Activated T-cell treated with anti-CD3 and anti-CD28 coated beads, Interleukin-2, amount 50 U/mL, for 1 hour (primary cell): ENCODE results near the gene RDH14.

ENCODE experiments used
- DNase-seq: peaks from one replicate; pipeline ENCODE4 v3.0.0-alpha.2; 2020

RDH14 gene

DNA sequence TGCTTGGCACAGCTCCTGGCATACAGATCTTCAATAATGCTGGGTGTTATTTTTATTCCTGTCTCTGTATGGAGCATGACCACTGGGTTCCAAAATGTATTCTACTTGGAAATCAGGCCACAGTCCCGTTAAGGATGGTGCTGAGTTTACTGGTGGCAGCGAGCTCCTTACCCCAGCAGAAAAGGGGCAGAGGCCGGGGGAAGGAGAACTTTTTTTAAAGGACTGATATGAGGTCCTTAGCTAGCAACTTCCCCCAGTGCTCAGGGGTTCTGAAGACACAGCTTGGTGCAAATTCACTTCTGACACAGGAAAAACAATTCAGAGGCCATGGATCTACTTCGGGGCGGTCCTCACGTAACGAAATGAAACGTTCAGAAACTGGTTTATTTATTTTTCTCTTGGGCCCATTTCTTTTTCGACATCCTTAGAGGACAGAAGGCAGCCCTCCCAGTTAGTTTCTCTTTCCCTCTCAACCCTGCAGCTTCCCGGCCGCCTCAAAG is 872 bp downstream of the RDH14 start:
- DNase-seq: no peak

DNA sequence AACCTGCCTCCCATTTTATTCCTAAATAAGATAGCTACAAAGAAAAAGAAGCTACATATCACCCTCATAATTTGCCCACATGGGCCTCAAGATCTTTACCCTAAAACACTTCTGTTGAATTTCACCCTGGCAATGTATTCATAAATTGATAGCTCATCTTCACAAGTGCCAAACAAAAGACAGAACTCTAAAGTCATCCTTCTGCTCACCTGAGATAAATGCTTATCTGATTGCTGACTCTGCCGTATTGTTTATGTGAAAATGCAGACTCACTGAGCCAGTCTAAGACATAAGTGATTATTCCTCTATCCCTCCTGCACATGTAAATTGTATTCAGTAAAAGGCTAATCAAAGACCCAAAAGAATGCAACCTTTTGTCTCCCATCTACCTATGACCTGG is 2.0 kb downstream of the RDH14 start:
- no peak for DNase-seq

DNA sequence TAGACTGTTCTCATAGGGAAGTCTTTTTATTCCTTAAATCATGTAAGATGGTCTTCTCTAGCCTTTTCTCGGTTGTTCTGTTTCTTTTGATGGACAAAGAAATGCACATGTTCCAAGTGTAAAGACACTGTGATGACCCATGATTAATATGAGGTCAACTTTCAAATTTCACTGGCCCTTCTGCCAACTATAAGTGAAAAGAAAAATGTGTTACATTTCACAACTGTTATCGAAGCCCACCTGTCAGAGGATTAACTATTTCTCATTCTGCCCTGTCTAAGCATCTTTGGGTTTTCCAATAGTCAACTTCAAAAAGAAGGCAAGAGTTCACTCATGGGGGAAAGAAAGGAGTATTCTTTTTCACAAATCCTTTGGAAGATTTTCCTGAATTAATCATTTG is 3.3 kb downstream of the RDH14 start:
- DNase-seq: no peak

GRCh38 chr2:18552351-18553077 is 7.9 kb downstream of the RDH14 start:
- no peak for DNase-seq

DNA sequence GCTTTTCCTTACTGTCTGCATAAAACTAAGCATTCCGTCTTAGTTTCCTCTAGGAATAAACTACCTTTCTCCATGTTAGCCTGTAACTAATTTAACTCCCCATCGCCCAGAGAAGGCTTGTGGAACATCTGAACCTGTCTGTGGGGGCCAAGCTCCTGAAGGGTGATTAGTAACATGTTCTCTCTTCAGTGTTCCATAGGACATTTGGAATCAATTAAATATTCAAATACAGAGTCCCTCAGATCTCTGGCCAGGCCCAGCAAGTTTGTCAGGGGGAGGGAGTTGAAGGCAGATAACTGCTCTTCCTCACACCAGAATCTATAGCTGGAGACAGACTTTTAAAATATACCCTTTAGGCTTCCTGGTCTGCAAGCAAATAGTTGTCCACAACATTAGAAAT is 8.8 kb downstream of the RDH14 start:
- no peak for DNase-seq

DNA sequence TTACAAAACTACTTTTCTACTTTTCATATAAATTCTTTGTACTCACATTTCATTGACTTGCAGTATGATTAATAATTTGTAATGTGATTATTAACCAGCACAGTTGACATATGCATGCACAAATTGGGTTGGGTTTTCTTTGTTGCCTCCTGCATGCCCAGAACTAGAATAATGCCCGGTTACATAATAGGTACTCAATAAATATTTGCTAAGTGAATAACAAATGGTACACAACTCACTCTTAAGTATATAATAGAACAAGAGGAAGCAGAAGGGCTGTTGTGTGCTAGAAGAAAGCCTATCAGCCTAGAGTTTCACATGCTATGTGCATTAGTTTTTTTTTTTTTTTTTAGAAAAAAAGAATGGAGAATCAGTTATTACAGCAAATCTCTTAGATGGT is 9.3 kb downstream of the RDH14 start:
- DNase-seq: no peak

DNA sequence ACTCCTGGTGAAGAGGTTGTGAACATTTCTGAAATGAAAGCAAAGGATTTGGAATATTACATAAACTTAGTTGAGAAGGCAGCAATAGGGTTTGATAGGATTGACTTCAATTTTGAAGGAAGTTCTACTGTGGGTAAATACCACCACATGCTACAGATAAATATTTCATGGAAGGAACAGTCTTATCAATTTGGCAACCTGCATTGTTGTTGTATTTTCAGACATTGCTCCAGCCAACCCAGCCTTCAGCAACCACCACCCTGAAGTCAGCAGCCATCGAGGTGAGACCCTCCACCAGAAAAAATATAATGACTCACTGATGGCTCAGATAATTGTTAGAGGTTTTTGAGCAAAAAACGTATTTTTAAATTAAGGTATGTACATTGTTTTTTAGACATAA is 10.0 kb downstream of the RDH14 start:
- DNase-seq: no peak

- no peak for DNase-seq
These were observed 11.4 kb downstream of the RDH14 start for GRCh38 chr2:18549083-18549482.

GRCh38 chr2:18548621-18549020 is 11.8 kb downstream of the RDH14 start:
- no peak for DNase-seq

GRCh38 chr2:18546567-18546966 is 13.9 kb downstream of the RDH14 start:
- DNase-seq: no peak

DNA sequence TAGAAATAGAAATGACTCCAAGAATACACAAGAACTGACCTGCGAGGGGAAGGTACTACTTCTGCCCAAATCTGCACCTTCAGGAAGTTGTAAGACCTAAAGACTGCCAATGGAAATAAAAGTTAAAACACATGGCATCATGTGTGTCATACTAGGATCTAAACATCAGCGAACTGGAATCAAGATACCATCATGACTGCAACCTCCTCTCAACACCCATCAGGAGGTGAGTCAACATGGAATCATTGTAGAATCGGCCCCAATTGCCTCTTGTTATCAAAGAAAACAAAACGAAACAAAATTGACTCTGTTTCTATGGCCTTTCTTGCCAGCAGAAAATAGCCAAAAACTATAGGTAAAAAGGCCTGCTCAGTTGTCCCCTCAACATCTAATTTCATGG is 15.1 kb downstream of the RDH14 start:
- DNase-seq: no peak

GRCh38 chr2:18544171-18544570 is 16.3 kb downstream of the RDH14 start:
- no peak for DNase-seq

DNA sequence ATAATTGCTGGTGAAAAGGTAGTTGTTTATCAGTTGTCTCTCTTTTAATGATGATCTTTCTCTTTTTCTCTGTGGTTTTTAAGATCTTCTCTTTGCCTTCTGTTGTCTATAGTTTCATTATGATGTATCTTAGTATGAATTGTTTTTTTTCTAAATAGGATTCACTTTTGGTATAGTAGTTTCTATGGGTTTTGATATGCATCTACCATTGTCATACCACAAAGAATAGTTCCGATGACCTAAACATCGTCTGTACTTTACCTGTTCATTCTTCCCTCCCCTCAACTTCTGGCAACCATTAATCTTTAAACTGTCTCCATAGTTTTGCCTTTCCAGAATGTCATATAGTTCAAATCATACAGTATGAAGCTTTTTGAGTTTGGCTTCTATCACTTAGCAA is 19.6 kb downstream of the RDH14 start:
- no peak for DNase-seq

DNA sequence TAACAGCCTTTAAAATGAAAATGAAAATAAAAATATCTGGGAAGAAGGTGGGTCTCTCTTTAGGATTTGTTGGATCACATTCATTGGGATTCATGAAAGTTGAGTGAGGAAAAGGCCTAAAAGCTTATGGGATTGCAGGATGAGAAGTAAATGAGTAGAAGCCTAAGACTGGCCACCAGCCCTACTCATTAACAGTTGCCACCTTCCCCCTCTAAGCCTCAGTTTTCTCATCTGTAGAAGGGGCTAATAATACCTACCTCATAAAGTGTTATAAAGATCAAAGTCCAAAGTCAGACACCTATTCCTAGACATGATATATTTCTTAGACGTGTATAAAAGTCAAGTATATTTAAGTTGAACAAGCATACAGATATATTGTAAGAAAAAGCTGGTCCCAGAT is 23.8 kb downstream of the RDH14 start:
- no peak for DNase-seq

GRCh38 chr2:18536100-18536499 is 24.4 kb downstream of the RDH14 start:
- no peak for DNase-seq

- DNase-seq: no peak
These were observed 29.3 kb downstream of the RDH14 start for GRCh38 chr2:18531194-18531593.

DNA sequence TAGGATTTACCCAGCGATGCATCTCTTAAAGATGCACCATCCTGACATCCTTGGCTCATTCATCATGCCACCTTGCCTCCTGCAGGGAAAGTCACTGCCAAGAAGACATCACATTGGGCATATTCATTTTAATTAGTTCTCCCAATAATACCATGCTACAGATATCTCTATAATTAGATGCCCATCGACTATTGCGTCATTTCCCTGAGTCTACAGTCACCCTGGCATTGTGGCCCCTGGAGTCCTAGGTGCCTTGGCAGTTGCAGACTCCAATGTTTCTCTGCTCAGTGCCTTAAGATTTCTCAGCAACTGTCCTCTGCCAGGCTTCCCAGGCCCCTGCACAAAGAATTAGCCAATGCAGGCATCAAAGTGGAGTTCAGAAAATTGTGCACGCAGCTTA is 32.6 kb downstream of the RDH14 start:
- DNase-seq: no peak

GRCh38 chr2:18527326-18527725 is 33.1 kb downstream of the RDH14 start:
- DNase-seq: no peak

DNA sequence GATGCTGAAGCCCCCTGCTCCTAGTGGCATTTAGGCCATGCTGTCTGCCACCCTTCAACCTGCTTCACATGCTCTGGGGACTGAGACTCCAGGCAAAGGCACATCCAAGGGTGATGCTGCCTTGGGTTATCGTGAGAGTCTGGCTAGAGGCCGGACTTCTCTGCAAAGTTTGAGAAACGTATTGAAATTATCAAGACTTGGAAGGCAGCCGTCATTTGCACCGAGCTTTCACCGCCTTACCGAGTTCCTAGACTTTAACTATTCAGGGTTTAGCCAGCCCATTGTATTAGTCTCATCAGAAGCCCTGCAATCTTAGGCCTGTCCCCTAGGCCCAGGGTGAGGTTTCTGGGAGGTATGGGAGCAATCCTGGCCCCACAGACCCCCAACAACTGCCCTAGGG is 34.0 kb downstream of the RDH14 start:
- no peak for DNase-seq

- no peak for DNase-seq
These were observed 34.6 kb downstream of the RDH14 start for GRCh38 chr2:18525852-18526251.

- DNase-seq: no peak
These were observed 35.2 kb downstream of the RDH14 start for GRCh38 chr2:18525236-18525635.

- no peak for DNase-seq
These were observed 37.8 kb downstream of the RDH14 start for GRCh38 chr2:18522484-18523146.

DNA sequence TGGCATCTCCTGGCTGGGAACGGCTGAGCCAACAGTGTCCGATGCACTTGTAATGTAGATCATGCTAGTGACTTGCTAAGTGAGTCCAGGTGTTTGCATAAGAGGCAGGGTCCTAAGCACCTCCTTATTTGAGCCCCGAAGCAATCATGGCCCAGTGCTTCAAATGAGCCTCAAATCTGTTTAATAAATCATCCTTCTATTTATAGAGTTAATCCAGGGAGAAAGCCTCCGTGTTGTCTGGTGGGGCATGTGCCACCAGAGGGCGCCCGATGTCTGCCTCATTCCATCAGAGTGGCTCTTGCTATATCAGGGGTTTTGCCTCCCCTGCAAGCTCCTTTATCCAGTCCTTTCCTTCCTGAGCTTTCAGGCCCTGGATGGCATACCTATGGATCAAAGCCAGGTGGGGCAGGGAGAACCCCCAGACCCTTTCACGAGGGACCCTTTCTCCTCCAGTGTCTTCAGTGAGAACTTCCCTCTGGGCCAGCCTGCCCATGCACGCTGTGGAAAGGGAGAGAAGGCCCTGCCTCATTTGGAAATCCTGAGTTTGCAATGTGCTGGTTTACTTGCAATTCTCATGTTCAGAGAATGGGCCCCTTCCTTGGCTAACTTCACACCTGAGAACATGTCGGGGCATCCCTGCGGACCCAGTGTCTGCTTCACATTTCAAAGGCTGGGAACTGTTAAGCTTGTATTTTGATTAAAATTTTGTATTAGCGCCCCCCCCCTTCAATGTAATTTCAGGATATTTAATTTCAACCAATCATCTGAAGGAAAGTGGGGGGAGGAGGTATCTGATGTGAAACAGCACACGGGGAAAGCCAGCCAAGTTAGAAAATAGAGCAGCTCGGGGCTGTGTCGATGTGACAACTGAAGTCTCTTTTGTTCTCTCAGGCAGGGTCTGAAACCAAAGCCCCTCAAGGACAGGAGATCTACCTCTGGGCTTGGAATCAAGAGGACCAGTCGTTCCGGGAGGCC is 39.7 kb downstream of the RDH14 start:
- DNase-seq: peak; percentile 77
